Activated naive CD8-positive, alpha-beta T cell treated with anti-CD3 and anti-CD28 coated beads, Interleukin-2, amount 10 ng/mL, durations not matched to agents 7 days and 5 days (primary cell): ENCODE results near the gene APOA1. TPM values are rescaled to one million over a fixed set of nuclear protein-coding genes. Genes with fewer than 3 reads are reported as not detected.

ENCODE experiments used
- ATAC-seq: fragments of 150-1000 bp; cut with Tn5 transposase; one replicate; pipeline ENCODE4 v1.10.0; 2021; ENCODE audit warnings: low read depth, moderate library complexity
- POLR2A ChIA-PET: fragments of 350-600 bp; sonication (Branson Sonifier 250); formaldehyde crosslinking; loops from one replicate; lab custom pipeline; 2021; ENCODE audit warnings: antibody characterized with exemption; lab: Charles Lee
- DNase-seq: peaks from one replicate; pipeline ENCODE4 v3.0.0; 2021
- H3K27ac Mint-ChIP-seq: one replicate; pipeline ENCODE4 v1.8.0; 2022; ENCODE audit warnings: mild to moderate bottlenecking, mixed read lengths
- H3K27me3 Mint-ChIP-seq: one replicate; pipeline ENCODE4 v1.8.0; 2022; ENCODE audit warnings: mild to moderate bottlenecking, moderate library complexity, mixed read lengths
- H3K36me3 Mint-ChIP-seq: one replicate; pipeline ENCODE4 v1.8.0; 2021; ENCODE audit warnings: mild to moderate bottlenecking, mixed read lengths
- H3K4me1 Mint-ChIP-seq: one replicate; pipeline ENCODE4 v1.8.0; 2021; ENCODE audit warnings: mixed read lengths
- H3K4me3 Mint-ChIP-seq: one replicate; pipeline ENCODE4 v1.8.0; 2022; ENCODE audit warnings: mild to moderate bottlenecking, moderate library complexity, mixed read lengths
- H3K9me3 Mint-ChIP-seq: one replicate; pipeline ENCODE4 v1.8.0; 2021; ENCODE audit warnings: mixed read lengths
- total RNA-seq, 2 experiments: library from RNA; stranded (reverse); gene quantifications; one replicate each; pipeline ENCODE4 v1.2.3, GENCODE V29; 2021

Gene APOA1
- total RNA-seq, 2 experiments from 2014 or later = 0.44 to 0.45 TPM

DNA sequence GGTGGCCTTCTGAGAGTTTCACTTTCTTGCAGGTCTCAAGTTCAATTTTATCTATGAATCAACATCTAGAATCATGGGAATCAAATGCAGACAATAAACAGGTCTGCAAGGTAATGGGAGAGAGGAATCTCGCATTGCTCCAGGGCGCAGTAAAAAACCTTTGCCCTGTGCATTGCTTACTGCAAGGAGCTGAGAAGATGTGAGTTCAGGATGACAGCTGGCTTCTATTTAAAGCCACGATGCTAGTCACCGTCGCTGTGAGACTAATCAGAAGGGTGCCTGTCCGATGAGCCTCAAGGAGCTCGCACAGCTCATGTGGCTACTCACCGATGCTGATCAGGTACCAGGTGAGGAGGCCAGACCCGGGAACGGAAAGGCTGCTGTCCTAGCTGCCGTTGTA lies 30.2 kb upstream of the APOA1 start:
- no peak for ATAC-seq
- H3K9me3 Mint-ChIP-seq = no peaks in the 10 kb centered on the region
- H3K27ac Mint-ChIP-seq = no peak overlapping the region
- H3K4me3 Mint-ChIP-seq = no peak overlapping the region
- H3K27me3 Mint-ChIP-seq = no peaks in the 10 kb centered on the region
- H3K36me3 Mint-ChIP-seq = peaks cover 23% of the 10 kb centered on the region
- POLR2A ChIA-PET = no interaction called here
- no peak for DNase-seq
- H3K4me1 Mint-ChIP-seq = peaks cover 8% of the 10 kb centered on the region

- no peak overlapping the region for H3K4me3 Mint-ChIP-seq
- peaks cover 8% of the 10 kb centered on the region for H3K4me1 Mint-ChIP-seq
- no peak for DNase-seq
- ATAC-seq = no peak
- POLR2A ChIA-PET = no interaction called here
- H3K27ac Mint-ChIP-seq = no peak overlapping the region
- peaks cover 23% of the 10 kb centered on the region for H3K36me3 Mint-ChIP-seq
- H3K27me3 Mint-ChIP-seq = no peaks in the 10 kb centered on the region
- no peaks in the 10 kb centered on the region for H3K9me3 Mint-ChIP-seq
These were observed 29.5 kb upstream of the APOA1 start for GRCh38 chr11:116866804-116867455.

DNA sequence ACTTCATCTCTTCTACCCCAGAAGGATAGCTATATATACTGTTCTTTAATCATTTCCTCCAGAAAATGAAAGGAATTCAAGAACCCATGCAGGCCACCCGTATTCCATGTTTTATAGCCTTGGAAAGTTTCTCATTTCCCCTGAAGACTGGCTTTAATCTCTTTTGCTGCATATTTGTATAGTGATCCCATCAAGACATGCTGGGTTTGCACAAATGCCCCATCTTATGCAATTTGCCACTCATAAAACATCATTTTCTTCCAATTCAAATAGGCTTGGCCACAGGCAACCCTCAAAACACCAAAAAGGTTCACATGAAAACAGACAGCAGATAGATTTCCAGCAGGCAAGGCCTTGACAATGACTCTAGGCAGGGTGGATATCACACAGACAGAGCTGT lies 28.3 kb upstream of the APOA1 start:
- POLR2A ChIA-PET = no interaction called here
- H3K4me1 Mint-ChIP-seq = peaks cover 7% of the 10 kb centered on the region
- no peaks in the 10 kb centered on the region for H3K9me3 Mint-ChIP-seq
- ATAC-seq = no peak
- peaks cover 26% of the 10 kb centered on the region for H3K36me3 Mint-ChIP-seq
- no peak overlapping the region for H3K4me3 Mint-ChIP-seq
- no peak for DNase-seq
- H3K27ac Mint-ChIP-seq = no peak overlapping the region
- no peaks in the 10 kb centered on the region for H3K27me3 Mint-ChIP-seq

DNA sequence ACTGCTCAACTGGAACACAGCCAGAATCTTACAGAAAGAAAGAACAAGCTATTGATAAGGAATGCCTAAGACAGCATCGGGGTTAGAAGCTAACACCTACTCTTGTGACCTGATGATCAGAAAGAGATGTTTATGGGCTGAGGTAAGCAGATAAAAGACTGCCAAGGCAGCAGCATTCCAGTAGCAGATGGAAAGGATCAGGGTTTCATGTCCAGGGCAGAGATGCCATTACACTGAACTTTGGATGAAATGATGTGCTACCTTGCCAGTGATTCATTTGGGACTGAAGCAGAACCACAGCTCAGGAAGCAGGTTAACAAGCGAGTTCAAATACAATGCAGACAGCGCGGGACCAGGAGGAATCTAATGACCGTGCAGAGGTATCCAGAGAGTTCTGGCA lies 27.1 kb upstream of the APOA1 start:
- Mint-ChIP-seq H3K4me1 (peaks cover 4% of the 10 kb centered on the region), H3K27me3 (no peaks in the 10 kb centered on the region), H3K36me3 (peaks cover 24% of the 10 kb centered on the region), H3K4me3 (no peak overlapping the region), H3K27ac (no peak overlapping the region), H3K9me3 (no peaks in the 10 kb centered on the region)
- no peak for ATAC-seq
- POLR2A ChIA-PET = no interaction called here
- DNase-seq = no peak

DNA sequence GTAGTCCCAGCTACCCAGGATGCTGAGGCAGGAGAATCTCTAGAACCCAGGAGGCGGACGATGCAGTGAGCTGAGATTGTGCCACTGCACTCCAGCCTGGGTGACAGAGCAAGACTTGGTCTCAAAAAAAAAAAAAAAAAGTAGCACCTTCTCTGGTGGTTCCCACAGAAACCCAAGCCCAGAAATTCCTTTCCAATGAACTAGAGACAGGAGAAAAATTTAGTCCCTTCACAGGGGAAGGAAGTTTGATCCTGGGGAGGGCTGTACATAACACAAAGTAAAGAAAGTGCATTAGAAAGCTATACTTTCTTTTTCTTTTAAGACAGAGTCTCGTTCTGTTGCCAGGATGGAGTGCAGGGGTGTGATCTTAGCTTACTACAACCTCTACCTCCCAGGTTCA lies 25.5 kb upstream of the APOA1 start:
- Mint-ChIP-seq H3K4me3 (no peak overlapping the region), H3K9me3 (no peaks in the 10 kb centered on the region), H3K4me1 (peaks cover 4% of the 10 kb centered on the region), H3K27ac (no peak overlapping the region), H3K36me3 (peaks cover 28% of the 10 kb centered on the region), H3K27me3 (no peaks in the 10 kb centered on the region)
- DNase-seq (no peak), ATAC-seq (no peak)
- POLR2A ChIA-PET = interaction anchor here (1.6 kb wide), 1 partner anchor 9 kb away, joined by 5 read pairs; no protein-coding TSS in a partner anchor

GRCh38 chr11:116862185-116862584 lies 24.8 kb upstream of the APOA1 start:
- H3K27me3 Mint-ChIP-seq = no peaks in the 10 kb centered on the region
- peaks cover 4% of the 10 kb centered on the region for H3K4me1 Mint-ChIP-seq
- H3K36me3 Mint-ChIP-seq = peaks cover 23% of the 10 kb centered on the region
- no peak overlapping the region for H3K4me3 Mint-ChIP-seq
- ATAC-seq (no peak), DNase-seq (no peak)
- no peaks in the 10 kb centered on the region for H3K9me3 Mint-ChIP-seq
- POLR2A ChIA-PET = interaction anchor here (1.6 kb wide), 1 partner anchor 8 kb away, joined by 5 read pairs; no protein-coding TSS in a partner anchor
- H3K27ac Mint-ChIP-seq = no peak overlapping the region

DNA sequence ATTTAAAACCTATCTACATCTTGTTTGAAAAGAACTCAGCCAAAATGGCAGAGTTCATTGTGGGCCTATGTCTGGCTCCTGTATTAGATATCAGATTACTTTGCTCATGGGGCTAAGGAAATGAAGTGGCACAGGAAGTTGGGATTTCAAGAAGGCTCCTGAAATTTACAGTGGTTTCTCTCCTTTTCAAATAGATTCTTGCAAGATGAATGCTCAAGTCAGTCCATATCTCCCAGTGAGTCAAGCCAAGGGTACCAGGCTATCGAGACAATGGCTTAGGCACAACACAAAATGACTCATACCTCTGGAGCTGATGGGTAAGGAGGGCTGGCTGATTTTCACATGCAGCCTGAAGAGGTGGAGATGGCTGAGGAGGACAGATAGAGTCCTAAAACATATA lies 24.1 kb upstream of the APOA1 start:
- Mint-ChIP-seq H3K4me3 (no peak overlapping the region), H3K9me3 (no peaks in the 10 kb centered on the region), H3K4me1 (peaks cover 4% of the 10 kb centered on the region), H3K27me3 (no peaks in the 10 kb centered on the region), H3K36me3 (peaks cover 27% of the 10 kb centered on the region), H3K27ac (no peak overlapping the region)
- POLR2A ChIA-PET = interaction anchor here (1.6 kb wide), 1 partner anchor 7 kb away, joined by 5 read pairs; no protein-coding TSS in a partner anchor
- ATAC-seq = no peak
- DNase-seq = no peak

DNA sequence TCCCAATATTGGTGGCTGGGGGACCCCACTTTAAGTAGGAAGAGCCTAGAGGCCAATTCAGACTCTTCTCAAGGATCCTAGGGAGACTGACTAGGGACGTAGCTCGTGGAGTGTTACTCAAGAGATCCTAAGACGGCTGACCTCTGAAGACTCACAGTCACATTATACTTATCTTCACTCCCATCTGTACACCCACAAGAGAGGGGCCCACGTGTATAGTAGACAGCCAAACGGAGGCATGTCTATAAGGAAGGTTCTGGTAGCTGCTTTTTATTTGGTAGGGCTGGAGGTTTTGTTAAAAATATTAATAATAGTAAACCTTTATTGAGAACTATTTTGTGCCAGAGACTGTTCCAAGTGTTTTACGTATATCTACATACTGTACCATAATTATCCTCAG lies 22.9 kb upstream of the APOA1 start:
- Mint-ChIP-seq H3K4me3 (no peak overlapping the region), H3K36me3 (peaks cover 31% of the 10 kb centered on the region), H3K4me1 (peaks cover 10% of the 10 kb centered on the region), H3K27me3 (no peaks in the 10 kb centered on the region), H3K9me3 (no peaks in the 10 kb centered on the region), H3K27ac (no peak overlapping the region)
- POLR2A ChIA-PET = no interaction called here
- DNase-seq (no peak), ATAC-seq (no peak)

- H3K4me1 Mint-ChIP-seq = peaks cover 16% of the 10 kb centered on the region
These were observed 21.8 kb upstream of the APOA1 start for GRCh38 chr11:116859175-116859574.

DNA sequence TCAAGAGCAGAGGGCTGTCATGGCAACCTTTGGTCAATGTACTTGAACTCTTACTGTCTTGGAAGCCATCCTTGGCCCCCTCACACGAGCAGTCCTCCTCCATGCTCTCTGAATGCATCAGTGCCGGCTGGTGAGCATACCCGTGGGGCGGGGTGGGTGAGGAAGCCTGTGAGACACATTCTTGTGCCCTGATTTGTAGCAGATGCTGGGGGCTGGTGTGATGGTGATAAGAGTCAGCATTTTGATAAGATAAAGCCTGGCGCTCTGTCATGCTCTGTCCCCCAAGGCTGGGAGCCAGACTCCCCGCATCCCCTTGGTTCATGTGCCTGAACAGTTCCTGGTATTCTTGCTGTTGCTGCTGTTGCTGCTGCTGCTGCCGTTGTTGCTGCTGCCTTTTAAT lies 20.5 kb upstream of the APOA1 start:
- POLR2A ChIA-PET = no interaction called here
- no peak overlapping the region for H3K4me3 Mint-ChIP-seq
- ATAC-seq (no peak), DNase-seq (no peak)
- no peaks in the 10 kb centered on the region for H3K27me3 Mint-ChIP-seq
- H3K36me3 Mint-ChIP-seq = peaks cover 36% of the 10 kb centered on the region
- no peak overlapping the region for H3K27ac Mint-ChIP-seq
- H3K4me1 Mint-ChIP-seq = peaks cover 29% of the 10 kb centered on the region
- no peaks in the 10 kb centered on the region for H3K9me3 Mint-ChIP-seq

More at GRCh38 chr11:116859175-116859574, 21.8 kb upstream of the APOA1 start:
- no peak overlapping the region for H3K27ac Mint-ChIP-seq
- peaks cover 37% of the 10 kb centered on the region for H3K36me3 Mint-ChIP-seq
- no peak overlapping the region for H3K4me3 Mint-ChIP-seq
- no peaks in the 10 kb centered on the region for H3K9me3 Mint-ChIP-seq
- no peak for ATAC-seq
- H3K27me3 Mint-ChIP-seq = no peaks in the 10 kb centered on the region
- POLR2A ChIA-PET = no interaction called here
- DNase-seq = no peak

- ATAC-seq (no peak), DNase-seq (no peak)
- H3K27me3 Mint-ChIP-seq = no peaks in the 10 kb centered on the region
- H3K4me1 Mint-ChIP-seq = peaks cover 35% of the 10 kb centered on the region
- POLR2A ChIA-PET = no interaction called here
- H3K9me3 Mint-ChIP-seq = no peaks in the 10 kb centered on the region
- H3K27ac Mint-ChIP-seq = no peak overlapping the region
- H3K36me3 Mint-ChIP-seq = peaks cover 36% of the 10 kb centered on the region
- no peak overlapping the region for H3K4me3 Mint-ChIP-seq
These were observed 19.9 kb upstream of the APOA1 start for GRCh38 chr11:116857316-116857715.

DNA sequence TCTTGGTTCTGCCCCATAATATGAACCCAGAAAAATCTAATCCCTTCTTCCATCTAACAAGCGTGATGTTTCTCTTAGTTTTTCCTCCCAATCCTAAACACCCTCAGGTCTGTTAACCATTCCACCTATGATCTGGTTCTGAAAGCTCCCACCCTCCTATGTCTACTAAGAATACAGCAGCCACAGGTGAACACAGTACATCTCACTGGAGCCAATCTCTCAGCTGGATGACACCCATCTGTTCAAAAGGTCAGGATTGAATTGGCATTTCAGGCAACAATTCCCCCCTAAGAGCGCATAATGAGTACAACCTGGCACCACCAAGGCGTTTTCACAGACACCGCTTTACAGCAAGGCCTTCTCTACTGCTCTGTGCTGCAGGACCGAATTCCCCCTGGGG lies 19.0 kb upstream of the APOA1 start:
- H3K9me3 Mint-ChIP-seq = no peaks in the 10 kb centered on the region
- DNase-seq (no peak), ATAC-seq (no peak)
- no peaks in the 10 kb centered on the region for H3K27me3 Mint-ChIP-seq
- peaks cover 40% of the 10 kb centered on the region for H3K4me1 Mint-ChIP-seq
- peaks cover 32% of the 10 kb centered on the region for H3K36me3 Mint-ChIP-seq
- no peak overlapping the region for H3K4me3 Mint-ChIP-seq
- POLR2A ChIA-PET = interaction anchor here (4.0 kb wide), 1 partner anchor 242 kb away, joined by 31 read pairs; the partner anchor contains the start of gene SIK3
- H3K27ac Mint-ChIP-seq = peak overlapping the region; percentile 25

DNA sequence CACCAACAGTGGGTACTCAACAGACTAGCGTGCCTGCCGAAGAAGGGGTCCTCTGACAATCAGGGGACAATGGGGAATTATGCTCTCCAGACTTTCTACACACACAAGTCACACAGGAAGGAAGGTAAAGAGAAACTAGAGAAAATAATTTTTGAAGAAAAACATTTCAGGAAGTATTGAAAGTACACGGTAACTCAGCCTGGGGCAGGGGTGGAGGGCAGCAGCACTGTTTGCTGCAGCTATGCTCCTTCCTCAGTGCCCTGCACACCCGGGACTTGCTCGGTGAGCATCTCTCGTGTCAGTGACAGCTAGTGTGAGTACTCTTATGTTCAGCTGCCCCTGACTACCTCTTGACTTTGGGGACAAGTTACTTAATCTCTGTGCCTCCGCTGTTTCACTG lies 18.0 kb upstream of the APOA1 start:
- POLR2A ChIA-PET = interaction anchor here (2.7 to 5.9 kb wide), 3 partner anchors 20 to 289 kb away, joined by 12 to 60 read pairs (median 31); partner anchors contain the start of genes PAFAH1B2 and SIK3
- H3K9me3 Mint-ChIP-seq = no peaks in the 10 kb centered on the region
- peaks cover 25% of the 10 kb centered on the region for H3K36me3 Mint-ChIP-seq
- peak overlapping the region; percentile 89 for H3K27ac Mint-ChIP-seq
- DNase-seq (no peak), ATAC-seq (no peak)
- H3K4me3 Mint-ChIP-seq = peak overlapping the region; percentile 5
- H3K4me1 Mint-ChIP-seq = peaks cover 46% of the 10 kb centered on the region
- no peaks in the 10 kb centered on the region for H3K27me3 Mint-ChIP-seq

GRCh38 chr11:116853461-116854073 lies 16.1 kb upstream of the APOA1 start:
- H3K4me1 Mint-ChIP-seq = peaks cover 56% of the 10 kb centered on the region
- ATAC-seq (peak; percentile 96), DNase-seq (peak; percentile 50)
- no peaks in the 10 kb centered on the region for H3K9me3 Mint-ChIP-seq
- POLR2A ChIA-PET = interaction anchor here (0.6 to 5.9 kb wide), 10 partner anchors 9 to 378 kb away, joined by 3 to 60 read pairs (median 5); partner anchors contain the start of genes PAFAH1B2, PCSK7, SIK3 and ZPR1
- H3K36me3 Mint-ChIP-seq = peaks cover 31% of the 10 kb centered on the region
- peak overlapping the region; percentile 84 for H3K4me3 Mint-ChIP-seq
- no peaks in the 10 kb centered on the region for H3K27me3 Mint-ChIP-seq
- peak overlapping the region; percentile 98 for H3K27ac Mint-ChIP-seq
